H1 (cell line): Measurements from ENCODE around the gene TMPRSS9. TPM values are rescaled to one million over a fixed set of nuclear protein-coding genes. Genes with fewer than 3 reads are reported as not detected.

Experiments
- CTCF ChIA-PET: fragments of 300-600 bp; sonication (Branson Sonifier 250); formaldehyde crosslinking; loops from one replicate; lab custom pipeline; 2021; ENCODE audit not compliant: partially characterized antibody; lab: Charles Lee
- POLR2A ChIA-PET: fragments of 300-600 bp; sonication (Branson Sonifier 250); formaldehyde crosslinking; loops from one replicate; lab custom pipeline; 2021; ENCODE audit warnings: inconsistent platforms; ENCODE audit not compliant: partially characterized antibody; lab: Charles Lee
- DNase-seq, 2 experiments: peaks; one replicate each; pipeline versions ENCODE4 v3.0.0 to v3.0.0-alpha.2; 2010 to 2022; ENCODE audit warnings: low spot score in 2 of 2, low read depth in 1 of 2, mixed read lengths in 1 of 2
- FAIRE-seq: peaks from 2 replicates; lab custom pipeline; 2011; peaks lifted over from hg19 to GRCh38; lab: Jason Lieb, UNC
- H2AFZ ChIP-seq: 2 replicates; pipeline ENCODE4 v1.8.1; 2012; ENCODE audit warnings: low read length, inconsistent platforms
- H2AK5ac ChIP-seq: 2 replicates; pipeline ENCODE4 v1.6.1; 2013; ENCODE audit warnings: low read depth, low read length
- H2BK120ac ChIP-seq: replicated peaks from 2 replicates; pipeline ENCODE3; 2013; ENCODE audit warnings: low read depth, low read length, inconsistent platforms
- H2BK12ac ChIP-seq: 2 replicates; pipeline ENCODE4 v1.6.1; 2013; ENCODE audit warnings: low read depth, low read length
- H2BK15ac ChIP-seq: 2 replicates; pipeline ENCODE4 v1.6.1; 2013; ENCODE audit warnings: low read length
- H2BK20ac ChIP-seq: 2 replicates; pipeline ENCODE4 v1.6.1; 2013; ENCODE audit warnings: low read length
- H2BK5ac ChIP-seq: 2 replicates; pipeline ENCODE4 v1.6.1; 2013; ENCODE audit warnings: low read depth, low read length
- H3K14ac ChIP-seq: 2 replicates; pipeline ENCODE4 v1.6.1; 2013; ENCODE audit warnings: inconsistent platforms; ENCODE audit not compliant: insufficient read length
- H3K18ac ChIP-seq: 2 replicates; pipeline ENCODE4 v1.6.1; 2013; ENCODE audit warnings: low read length; ENCODE audit errors: extremely low read depth
- H3K23ac ChIP-seq: 2 replicates; pipeline ENCODE4 v1.6.1; 2013; ENCODE audit warnings: inconsistent platforms; ENCODE audit not compliant: insufficient read length
- H3K23me2 ChIP-seq: 2 replicates; pipeline ENCODE4 v1.6.1; 2013; ENCODE audit warnings: low read depth, low read length
- H3K27ac ChIP-seq: 2 replicates; pipeline ENCODE4 v1.6.1; 2011; ENCODE audit warnings: low read depth, low read length, inconsistent platforms
- H3K27me3 ChIP-seq, 4 experiments: replicated peaks in 1 of 4; 1 replicate in 1 of 4; 2 replicates in 3 of 4; pipeline versions ENCODE4 v1.6.1 to v1.8.1; 2011 to 2013; ENCODE audit warnings: low read length in 3 of 4, mild to moderate bottlenecking in 3 of 4, inconsistent platforms in 2 of 4, mixed read lengths in 2 of 4, moderate library complexity in 1 of 4; ENCODE audit not compliant: control insufficient read depth in 3 of 4, insufficient read depth in 3 of 4; ENCODE audit errors: extremely low read depth in 1 of 4
- H3K36me3 ChIP-seq, 4 experiments: 2 replicates each; pipeline versions ENCODE4 v1.6.1 to v1.8.1; 2011 to 2013; ENCODE audit warnings: mild to moderate bottlenecking in 4 of 4, low read length in 3 of 4, moderate library complexity in 2 of 4, control low read depth in 1 of 4, inconsistent platforms in 1 of 4; ENCODE audit not compliant: insufficient read depth in 4 of 4, control insufficient read depth in 2 of 4
- H3K4ac ChIP-seq: replicated peaks from 2 replicates; pipeline ENCODE3; 2013; ENCODE audit warnings: low read length, low read depth, mixed read lengths, inconsistent platforms; ENCODE audit not compliant: insufficient read length
- H3K4me1 ChIP-seq, 4 experiments: replicated peaks in 1 of 4; 1 replicate in 1 of 4; 2 replicates in 3 of 4; pipeline versions ENCODE4 v1.6.1 to v1.8.1; 2011 to 2013; ENCODE audit warnings: low read length in 3 of 4, inconsistent platforms in 2 of 4, mixed read lengths in 1 of 4; ENCODE audit not compliant: insufficient read depth in 4 of 4, control insufficient read depth in 3 of 4
- H3K4me2 ChIP-seq, 2 experiments: 2 replicates each; pipeline versions ENCODE4 v1.6.1 to v1.8.1; 2011 to 2013; ENCODE audit warnings: low read depth in 2 of 2, low read length in 2 of 2, control low read depth in 1 of 2, inconsistent platforms in 1 of 2, mild to moderate bottlenecking in 1 of 2; ENCODE audit not compliant: insufficient read depth in 1 of 2
- H3K4me3 ChIP-seq, 4 experiments: fragments of 200-600, 300-600 bp in 1 of 4; sonication (generic), shearing (Covaris generic), sonication (Bioruptor Twin) in 1 of 4; 2 replicates each; pipeline versions ENCODE4 v1.5.1 to v1.8.1; 2011 to 2016; ENCODE audit warnings: low read length in 4 of 4, low read depth in 3 of 4, control low read depth in 2 of 4, inconsistent platforms in 2 of 4, mild to moderate bottlenecking in 2 of 4, mixed read lengths in 1 of 4, moderate library complexity in 1 of 4; ENCODE audit not compliant: insufficient read depth in 2 of 4; ENCODE audit errors: extremely low read depth in 1 of 4
- H3K56ac ChIP-seq: replicated peaks from 2 replicates; pipeline ENCODE3; 2013; ENCODE audit warnings: low read depth, mild to moderate bottlenecking, mixed read lengths, low read length, inconsistent platforms; ENCODE audit not compliant: insufficient read length
- H3K79me1 ChIP-seq: 2 replicates; pipeline ENCODE4 v1.6.1; 2013; ENCODE audit warnings: low read depth, low read length, control low read depth
- H3K79me2 ChIP-seq, 2 experiments: 2 replicates each; pipeline versions ENCODE4 v1.6.1 to v1.8.1; 2012 to 2013; ENCODE audit warnings: low read length in 2 of 2, mild to moderate bottlenecking in 2 of 2, inconsistent platforms in 1 of 2; ENCODE audit not compliant: insufficient read depth in 2 of 2, control insufficient read depth in 1 of 2
- H3K9ac ChIP-seq, 4 experiments: replicated peaks in 1 of 4; 1 replicate in 1 of 4; 2 replicates in 3 of 4; pipeline versions ENCODE4 v1.6.1 to v1.8.1; 2011 to 2013; ENCODE audit warnings: low read depth in 3 of 4, low read length in 3 of 4, control low read depth in 2 of 4, mild to moderate bottlenecking in 2 of 4, moderate library complexity in 2 of 4, inconsistent platforms in 1 of 4; ENCODE audit errors: extremely low read depth in 1 of 4
- H3K9me3 ChIP-seq, 2 experiments: 2 replicates each; pipeline versions ENCODE4 v1.6.1 to v1.8.1; 2012 to 2013; ENCODE audit warnings: mild to moderate bottlenecking in 2 of 2, moderate library complexity in 2 of 2, control low read depth in 1 of 2, inconsistent platforms in 1 of 2, low read depth in 1 of 2, low read length in 1 of 2, mixed read lengths in 1 of 2; ENCODE audit not compliant: insufficient read depth in 2 of 2
- H4K20me1 ChIP-seq, 2 experiments: replicated peaks in 1 of 2; 2 replicates each; pipeline versions ENCODE3 to v1.8.1; 2011 to 2013; ENCODE audit warnings: inconsistent platforms in 2 of 2, low read length in 2 of 2, mild to moderate bottlenecking in 1 of 2; ENCODE audit not compliant: insufficient read depth in 2 of 2, control insufficient read depth in 1 of 2
- H4K5ac ChIP-seq: 2 replicates; pipeline ENCODE4 v1.6.1; 2013; ENCODE audit warnings: low read length, low read depth, mixed read lengths, inconsistent platforms; ENCODE audit not compliant: insufficient read length
- H4K8ac ChIP-seq: 2 replicates; pipeline ENCODE4 v1.8.0; 2013; ENCODE audit warnings: mild to moderate bottlenecking, moderate library complexity, low read length, inconsistent platforms; ENCODE audit not compliant: insufficient read depth; ENCODE audit errors: extremely low read depth
- H4K91ac ChIP-seq: replicated peaks from 2 replicates; pipeline ENCODE3; 2013; ENCODE audit warnings: low read length, mixed read lengths, inconsistent platforms; ENCODE audit not compliant: insufficient read length
- CTBP2 ChIP-seq: IDR thresholded peaks from 2 replicates; pipeline ENCODE4 v1.7.0; 2011; ENCODE audit warnings: borderline replicate concordance, mild to moderate bottlenecking, moderate library complexity, mixed read lengths, low read length; ENCODE audit not compliant: insufficient read depth, insufficient read length
- MAX ChIP-seq: IDR thresholded peaks from 2 replicates; pipeline ENCODE4 v1.6.1; 2012; ENCODE audit warnings: inconsistent platforms
- POLR2AphosphoS5 ChIP-seq: IDR thresholded peaks from 2 replicates; pipeline ENCODE4 v1.6.1; 2011; ENCODE audit warnings: low read depth, low read length
- TEAD4 ChIP-seq: IDR thresholded peaks from 2 replicates; pipeline ENCODE4 v1.6.1; 2012; ENCODE audit warnings: low read depth, low read length, inconsistent platforms, mixed read lengths
- WGBS, 2 experiments: shearing (Covaris generic) in 1 of 2; methylation state at CpG; one replicate each; pipeline versions ENCODE4 v1.1.6 to v1.1.7; 2013 to 2015; ENCODE audit warnings: low lambda C conversion rate in 2 of 2, mixed read lengths in 2 of 2, inconsistent platforms in 1 of 2, low coverage in 1 of 2, missing lambda C conversion rate in 1 of 2; ENCODE audit not compliant: insufficient replicate concordance in 2 of 2, insufficient coverage in 1 of 2, insufficient read length in 1 of 2; ENCODE audit errors: extremely low coverage in 1 of 2, missing lambda C conversion rate in 1 of 2; 5-methylcytosine and 5-hydroxymethylcytosine counted together
- polyA plus RNA-seq, 7 experiments: library from polyadenylated mRNA; depleted of rRNA in 3 of 7; stranded (reverse) in 5 of 7; unstranded in 2 of 7; fragments of >200 nt in 5 of 7; fragments of 200-250 nt in 2 of 7; gene quantifications; 1 replicate in 5 of 7; 2 replicates in 1 of 7; 4 replicates in 1 of 7; pipeline versions ENCODE4 v1.2.1 to v1.2.3, GENCODE V29; 2011 to 2013; ENCODE audit warnings: missing spikeins in 2 of 7, mixed read lengths in 2 of 7
- total RNA-seq: library from RNA; stranded (reverse); fragmentation: NEBNext Ultra II Directional; extraction: Animal tissue kit (Norgen Biotek cat#: 25700); gene quantifications from 2 replicates; pipeline ENCODE4 v1.2.1, GENCODE V29; 2021

Gene TMPRSS9
- total and polyA plus RNA-seq, 2 of the 8 experiments (the other 6 are each of a cell fraction or from before 2014, with no cell fraction given), result 0.15 to 0.19 TPM

GRCh38 chr19:2385053-2385721 is 25.1 kb downstream of the TMPRSS9 start:
- H4K8ac ChIP-seq, result peak overlapping the region; percentile 22; the same call in 1 of the 2 replicates
- H2AFZ ChIP-seq, result peak overlapping the region; percentile 3; the same call in 1 of the 2 replicates
- H3K9ac ChIP-seq, result no peak overlapping the region
- 58% methylated on average over 16 of the region's 37 CpGs; no CpG with 5 or more reads in 1 of the 2 experiments for WGBS, 2 experiments
- H3K36me3 ChIP-seq, result no peaks in the 10 kb centered on the region
- H3K14ac ChIP-seq, result no peak overlapping the region
- H2BK12ac ChIP-seq, result peak overlapping the region; percentile 88; the same call in 1 of the 2 replicates
- H3K27ac ChIP-seq, result no peak overlapping the region
- no peaks in the 10 kb centered on the region for H3K79me2 ChIP-seq
- POLR2A ChIA-PET, result interaction anchor here (0.5 to 1.8 kb wide), 3 partner anchors 14 to 115 kb away, joined by 3 to 7 read pairs (median 3); partner anchors contain the start of gene TMPRSS9
- H3K9me3 ChIP-seq, result peaks cover 4% of the 10 kb centered on the region in 2 experiments; a peak in 1 of 4 replicates
- H3K79me1 ChIP-seq, result no peaks in the 10 kb centered on the region
- no peak overlapping the region for H4K5ac ChIP-seq
- H4K20me1 ChIP-seq, result peaks cover 0 to 4% of the 10 kb centered on the region in 2 experiments
- peak overlapping the region; percentile 81; the same call in 1 of the 2 replicates for H2BK5ac ChIP-seq
- H3K4me1 ChIP-seq, result peaks cover 0 to 2% (median 0%) of the 10 kb centered on the region in 4 experiments; a peak in 3 of 7 replicates
- no peak overlapping the region for H2AK5ac ChIP-seq
- peak; percentile 75 to 82 for DNase-seq
- H3K27me3 ChIP-seq, result peaks cover 0 to 2% (median 0%) of the 10 kb centered on the region in 4 experiments; a peak in 2 of 7 replicates
- CTCF ChIA-PET, result interaction anchor here (1.4 to 2.4 kb wide), 3 partner anchors 11 to 122 kb away, joined by 3 to 8 read pairs (median 7); no protein-coding TSS in a partner anchor
- peak overlapping the region; percentile 12 to 48 for H3K4me2 ChIP-seq
- no peak overlapping the region for H2BK120ac ChIP-seq
- H2BK20ac ChIP-seq, result no peak overlapping the region
- H2BK15ac ChIP-seq, result peak overlapping the region; percentile 75; the same call in 1 of the 2 replicates
- H4K91ac ChIP-seq, result no peak overlapping the region
- H3K23ac ChIP-seq, result no peak overlapping the region
- 0 out of 2 replicates have a peak overlapping the region, but pooled peaks have one; percentile 38 for H3K18ac ChIP-seq
- H3K4me3 ChIP-seq, result peak overlapping the region in 1 of 4 experiments; percentile 31; a peak in 2 of 8 replicates
- no peak overlapping the region for H3K4ac ChIP-seq
- no peaks in the 10 kb centered on the region; the same call in 1 of the 2 replicates for H3K23me2 ChIP-seq
- no peak for FAIRE-seq
- no peak overlapping the region for H3K56ac ChIP-seq
- TF ChIP-seq TEAD4, result 0 out of 2 replicates have a peak, but pooled peaks have one; percentile 14
- no peak for TF ChIP-seq CTBP2
- TF ChIP-seq MAX, result peak; percentile 84
- TF ChIP-seq POLR2AphosphoS5, result peak; percentile 34; the same call in 1 of the 2 replicates
